Lung (tissue), 12 donors: Measurements from ENCODE around the gene STK38L. TPM values are rescaled to one million over a fixed set of nuclear protein-coding genes. Genes with fewer than 3 reads are reported as not detected.

Experiments
- ATAC-seq: fragments of 200-7000 bp; cut with Tn5 transposase; one replicate; pipeline ENCODE4 v1.9.1; 2020; ENCODE audit warnings: moderate number of reproducible peaks; ENCODE audit not compliant: insufficient read depth, low FRiP score
- DNase-seq, 3 donors: peaks; one replicate each; pipeline ENCODE4 v3.0.0-alpha.2; 2013 to 2017
- H3K27ac ChIP-seq, 2 donors: one replicate each; pipeline ENCODE4 v1.5.1; 2013; ENCODE audit warnings: mild to moderate bottlenecking in 2 of 2, moderate library complexity in 2 of 2, control low read depth in 1 of 2, inconsistent platforms in 1 of 2, low read depth in 1 of 2, low read length in 1 of 2
- H3K27me3 ChIP-seq, 3 donors: one replicate each; pipeline ENCODE4 v1.5.1; 2013; ENCODE audit warnings: low read length in 2 of 3; ENCODE audit not compliant: control insufficient read depth in 3 of 3, insufficient read depth in 3 of 3
- H3K36me3 ChIP-seq, 4 donors: one replicate each; pipeline ENCODE4 v1.5.1; 2013; ENCODE audit warnings: low read length in 4 of 4, mild to moderate bottlenecking in 1 of 4, moderate library complexity in 1 of 4; ENCODE audit not compliant: control insufficient read depth in 4 of 4, insufficient read depth in 4 of 4
- H3K4me1 ChIP-seq, 5 donors: one replicate each; pipeline ENCODE4 v1.5.1; 2013; ENCODE audit warnings: low read length in 5 of 5, mild to moderate bottlenecking in 2 of 5, moderate library complexity in 1 of 5; ENCODE audit not compliant: control insufficient read depth in 5 of 5, insufficient read depth in 5 of 5
- H3K4me3 ChIP-seq: one replicate; pipeline ENCODE4 v1.5.1; 2013; ENCODE audit warnings: mild to moderate bottlenecking, control low read depth, moderate library complexity
- H3K9ac ChIP-seq, 2 donors: one replicate each; pipeline ENCODE4 v1.5.1; 2013; ENCODE audit warnings: low read length in 2 of 2, control low read depth in 1 of 2; ENCODE audit not compliant: insufficient read depth in 1 of 2
- H3K9me3 ChIP-seq, 4 donors: one replicate each; pipeline ENCODE4 v1.5.1; 2013; ENCODE audit warnings: low read length in 3 of 4, mild to moderate bottlenecking in 1 of 4, moderate library complexity in 1 of 4; ENCODE audit not compliant: control insufficient read depth in 4 of 4, insufficient read depth in 3 of 4
- CTCF ChIP-seq: IDR thresholded peaks from 2 replicates; pipeline ENCODE4 v1.5.1; 2012; ENCODE audit warnings: mild to moderate bottlenecking; ENCODE audit errors: control extremely low read depth, extremely low read depth
- WGBS, 2 donors: extraction: QIAGEN DNeasy Blood & Tissue Kit; methylation state at CpG; one replicate each; pipeline ENCODE4 v1.1.7; 2013; 5-methylcytosine and 5-hydroxymethylcytosine counted together
- polyA plus RNA-seq, 2 donors: library from polyadenylated mRNA; stranded (reverse); fragments of 200-250 nt; gene quantifications; one replicate each; pipeline ENCODE4 v1.2.1, GENCODE V29; 2013
- total RNA-seq, 2 donors: library from RNA; depleted of rRNA in 1 of 2; stranded (reverse); fragments of >200 nt in 1 of 2; gene quantifications; one replicate each; pipeline ENCODE4 v1.2.1, GENCODE V29; 2014 to 2021
- donor health status: control.
- donor health status: control.
- donor health status: Bipolar disorder and iron deficiency.
- donor health status: healthy.
- donor health status: DM: yes; HTN: yes; CAD: no.

Gene STK38L
- total and polyA plus RNA-seq, 4 donors = 6.5 to 41.5 (median 18.5) TPM

- Histone ChIP-seq H3K4me1 (no peaks in the 10 kb centered on the region), H3K27ac (no peak overlapping the region), H3K27me3 (no peaks in the 10 kb centered on the region), H3K9ac (no peak overlapping the region), H3K4me3 (no peak overlapping the region), H3K9me3 (peaks cover 0 to 3% (median 0%) of the 10 kb centered on the region in 4 donors), H3K36me3 (no peaks in the 10 kb centered on the region)
- ATAC-seq (no peak), DNase-seq (no peak)
- whole genome bisulfite sequencing, 2 donors = 94 to 95% methylated on average over 9 of the region's 9 CpGs
- no peak for TF ChIP-seq CTCF
These were observed 30.0 kb upstream of the STK38L start for GRCh38 chr12:27213830-27214787.

GRCh38 chr12:27217590-27217989 is 26.5 kb upstream of the STK38L start:
- Histone ChIP-seq H3K4me3 (no peak overlapping the region), H3K27ac (no peak overlapping the region), H3K9me3 (no peaks in the 10 kb centered on the region), H3K9ac (no peak overlapping the region), H3K36me3 (no peaks in the 10 kb centered on the region), H3K27me3 (no peaks in the 10 kb centered on the region), H3K4me1 (no peaks in the 10 kb centered on the region)
- TF ChIP-seq CTCF = no peak
- WGBS, 2 donors = 90 to 94% methylated on average over 2 of the region's 2 CpGs
- no peak for ATAC-seq
- no peak for DNase-seq

- Histone ChIP-seq H3K9me3 (no peaks in the 10 kb centered on the region), H3K4me3 (no peak overlapping the region), H3K9ac (no peak overlapping the region), H3K27me3 (no peaks in the 10 kb centered on the region), H3K4me1 (no peaks in the 10 kb centered on the region), H3K36me3 (no peaks in the 10 kb centered on the region), H3K27ac (no peak overlapping the region)
- ATAC-seq (no peak), DNase-seq (no peak)
- WGBS, 2 donors = 85 to 87% methylated on average over 5 of the region's 5 CpGs
- TF ChIP-seq CTCF = no peak
These were observed 24.4 kb upstream of the STK38L start for GRCh38 chr12:27219693-27220054.
